Motor neuron (in vitro differentiated cells): ENCODE results near the gene PRSS36. TPM values are rescaled to one million over a fixed set of nuclear protein-coding genes. Genes with fewer than 3 reads are reported as not detected.
"Not testable (repeated sequence)": the region's sequence is repeated elsewhere in the genome, so short reads cannot be mapped to it uniquely, and the experiment has no call there.

Experiments used
- ATAC-seq, 8 experiments: fragments of 200-7000 bp; cut with Tn5 transposase; replicated peaks in 6 of 8; 2 replicates each; pipeline ENCODE4 v1.8.0; 2021; ENCODE audit warnings: mild to moderate bottlenecking in 8 of 8, moderate library complexity in 8 of 8
- H3K27ac ChIP-seq, 2 donors: fragments of 250-450 bp; sonication (Bioruptor Pico); 2 replicates each; pipeline ENCODE4 v1.9.0; 2021; ENCODE audit warnings: antibody characterized with exemption in 2 of 2, mild to moderate bottlenecking in 2 of 2, moderate library complexity in 1 of 2
- H3K4me1 ChIP-seq, 2 donors: fragments of 250-450 bp; sonication (Bioruptor Pico); replicated peaks in 1 of 2; 2 replicates each; pipeline ENCODE4 v1.6.1; 2021; ENCODE audit warnings: antibody characterized with exemption in 2 of 2, mild to moderate bottlenecking in 2 of 2, moderate library complexity in 1 of 2
- H3K4me3 ChIP-seq, 5 donors: fragments of 250-450 bp; sonication (Bioruptor Pico); 2 replicates each; pipeline ENCODE4 v1.9.0; 2021; ENCODE audit warnings: antibody characterized with exemption in 5 of 5, mild to moderate bottlenecking in 5 of 5, moderate library complexity in 4 of 5
- WGBS, 10 experiments: fragments of 450-650 bp; shearing (Covaris generic); methylation state at CpG; one replicate each; pipeline ENCODE4 v1.0.0; 2022; 5-methylcytosine and 5-hydroxymethylcytosine counted together
- in situ Hi-C, 9 experiments: fragments of 400-800 bp; cut with MboI; loops; one replicate each; pipeline ENCODE4 v1.15.0; 2021; ENCODE audit warnings: low sequenced_read_pairs in 9 of 9, low pct_unique_long_range_greater_than_20kb in 2 of 9; ENCODE audit not compliant: unreplicated experiment in 9 of 9
- total RNA-seq, 8 experiments: library from RNA; unstranded; fragments of 300-600 nt; gene quantifications; 2 replicates each; pipeline versions ENCODE4 v1.2.3 to v1.2.4, GENCODE V29; 2022

PRSS36 gene
- total RNA-seq, 8 experiments from 2014 or later: 0.36 to 3.8 (median 0.82) TPM

DNA sequence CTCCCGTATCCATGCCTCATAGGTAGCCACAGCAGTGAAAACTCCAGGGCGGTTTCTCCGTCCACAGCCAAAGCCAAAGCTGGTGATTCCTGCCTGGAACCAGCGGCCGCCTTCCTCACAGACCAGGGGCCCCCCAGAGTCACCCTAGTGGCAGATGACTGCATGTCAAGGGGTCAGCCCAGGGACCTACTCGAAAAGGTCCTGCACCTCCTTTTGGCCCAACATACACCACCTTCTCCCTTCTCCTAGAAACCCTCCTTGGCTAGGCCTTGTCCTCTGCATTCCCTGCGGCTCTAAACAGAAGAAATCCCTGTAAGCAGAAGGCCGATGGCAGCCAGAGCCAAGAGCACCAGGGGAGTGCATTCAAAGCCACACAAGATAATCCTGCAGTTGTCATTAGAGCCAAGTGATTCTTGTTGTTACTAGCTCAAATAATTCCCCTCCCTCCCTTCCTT, 6.1 kb downstream of the PRSS36 start:
- H3K27ac ChIP-seq: no peak overlapping the region
- peaks cover 6 to 7% of the 10 kb centered on the region in 2 donors for H3K4me1 ChIP-seq
- H3K4me3 ChIP-seq: no peak overlapping the region
- ATAC-seq: no peak
- in situ Hi-C loops: no loop called here
- 43 to 100% (median 90%) methylated on average over 1 to 5 of the region's 8 CpGs; no CpG with 5 or more reads in 5 of the 10 experiments for WGBS, 10 experiments

- Histone ChIP-seq H3K27ac (no peak overlapping the region), H3K4me1 (peaks cover 6 to 7% of the 10 kb centered on the region in 2 donors), H3K4me3 (peak overlapping the region in 3 of 5 donors; percentile 31 to 40 (median 39))
- no peak for ATAC-seq
- WGBS, 10 experiments: 100% methylated on average over 2 of the region's 22 CpGs; no CpG with 5 or more reads in 9 of the 10 experiments
- in situ Hi-C loops: no loop called here
These were observed 6.7 kb downstream of the PRSS36 start for GRCh38 chr16:31143011-31143693.

GRCh38 chr16:31142109-31143010, 7.5 kb downstream of the PRSS36 start:
- in situ Hi-C loops: no loop called here
- no CpG with 5 or more reads among the region's 89 CpGs for WGBS, 10 experiments
- peak overlapping the region; percentile 31 to 40 (median 37) for H3K4me3 ChIP-seq
- peak; percentile 80 to 93 (median 90) for ATAC-seq
- peak overlapping the region in 1 of 2 donors; percentile 30 for H3K27ac ChIP-seq
- peaks cover 6 to 7% of the 10 kb centered on the region in 2 donors for H3K4me1 ChIP-seq

DNA sequence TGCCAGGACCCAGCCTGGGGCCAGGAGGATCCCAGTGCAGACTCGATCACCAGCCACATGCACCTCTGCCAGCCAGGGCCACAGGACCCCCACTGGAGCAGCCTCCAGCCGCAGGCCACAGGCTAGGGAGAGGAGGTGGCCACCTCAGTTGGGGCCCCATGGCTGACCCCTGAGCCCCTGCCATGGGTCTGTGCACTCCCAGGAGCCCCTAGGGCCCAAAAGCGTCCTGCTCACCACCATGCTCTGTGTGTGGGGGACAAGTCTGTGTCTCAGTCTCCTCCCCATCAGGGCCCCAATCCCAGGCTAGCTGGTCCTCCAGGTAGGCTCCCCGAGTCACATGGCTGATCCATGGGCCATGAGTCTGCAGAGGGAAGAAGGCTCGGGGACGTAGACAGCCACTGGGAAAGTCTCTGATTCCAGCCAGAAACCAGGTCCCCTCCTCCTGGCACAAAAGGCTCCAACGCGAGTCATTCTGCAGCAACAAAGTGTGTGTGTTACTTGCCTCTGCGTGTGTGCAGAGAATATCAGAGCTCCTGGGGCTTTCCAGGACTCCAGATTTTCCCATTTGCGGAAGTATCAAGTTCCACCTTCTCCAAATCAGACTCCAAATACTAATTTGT, 8.3 kb downstream of the PRSS36 start:
- 7 to 47% (median 36%) methylated on average over 3 to 7 of the region's 10 CpGs; no CpG with 5 or more reads in 5 of the 10 experiments for WGBS, 10 experiments

GRCh38 chr16:31141071-31141469, 8.8 kb downstream of the PRSS36 start:
- H3K4me1 ChIP-seq, H3K27ac ChIP-seq, ATAC-seq, in situ Hi-C loops, H3K4me3 ChIP-seq: not testable (repeated sequence)
- 80 to 100% (median 90%) methylated on average over 1 to 2 of the region's 9 CpGs; no CpG with 5 or more reads in 5 of the 10 experiments for WGBS, 10 experiments

More for the DNA sequence above, 8.3 kb downstream of the PRSS36 start:
- Histone ChIP-seq H3K27ac (no peak overlapping the region), H3K4me3 (peak overlapping the region; percentile 22 to 40 (median 37)), H3K4me1 (peaks cover 6 to 7% of the 10 kb centered on the region in 2 donors)
- peak; percentile 3 to 27 (median 14) for ATAC-seq
- in situ Hi-C loops: no loop called here

DNA sequence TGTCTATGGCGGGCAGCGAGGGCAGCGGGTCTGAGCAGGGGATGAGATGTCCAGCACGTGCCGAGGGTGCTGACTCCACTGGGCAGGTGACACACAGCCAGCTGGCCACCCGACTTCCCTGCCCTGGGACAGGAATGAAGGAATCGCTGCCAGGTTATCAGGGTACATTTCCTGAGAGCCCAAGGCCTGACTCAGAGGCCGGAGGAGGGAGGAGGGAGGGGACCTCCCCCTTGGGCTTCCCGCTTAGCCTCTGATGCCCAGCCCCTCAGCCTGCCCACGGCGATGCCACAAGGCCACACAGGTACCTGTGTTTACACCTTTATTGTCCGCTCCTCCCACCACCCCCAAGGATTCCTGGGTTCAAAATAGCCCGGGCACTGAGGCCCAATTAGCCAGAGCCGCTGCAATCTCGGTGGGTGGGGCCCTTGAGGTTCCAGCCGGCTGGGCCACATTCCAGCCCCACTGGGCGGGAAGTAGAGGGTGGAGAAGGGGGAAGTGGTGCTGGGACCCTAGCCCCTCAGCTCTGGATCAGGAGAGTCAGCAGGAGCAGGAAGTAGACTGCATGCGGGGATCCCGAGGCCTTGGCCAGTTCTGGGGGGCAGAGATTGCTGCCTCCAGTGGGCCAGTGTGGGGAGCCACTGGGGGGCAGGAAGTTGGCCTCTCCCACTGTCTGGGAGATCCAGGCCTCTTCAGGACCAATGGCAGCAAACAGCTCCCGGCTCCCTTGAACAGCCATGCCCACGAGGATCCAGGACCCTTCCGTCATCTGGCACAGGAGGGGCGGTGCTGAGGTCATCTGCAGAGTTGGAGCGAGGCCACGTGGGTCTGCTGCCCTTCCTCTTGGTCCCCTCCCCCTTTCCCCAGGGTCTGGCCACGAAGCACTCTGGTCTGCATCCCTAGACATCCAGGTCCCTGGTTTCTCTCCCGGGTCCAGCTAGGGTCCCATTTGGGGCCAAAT, 11.0 kb downstream of the PRSS36 start:
- Histone ChIP-seq H3K27ac (no peak overlapping the region), H3K4me3 (no peak overlapping the region), H3K4me1 (peaks cover 22 to 26% of the 10 kb centered on the region in 2 donors)
- in situ Hi-C loops: no loop called here
- WGBS, 10 experiments: 58 to 89% (median 72%) methylated on average over 1 to 9 of the region's 27 CpGs; no CpG with 5 or more reads in 4 of the 10 experiments
- no peak for ATAC-seq

DNA sequence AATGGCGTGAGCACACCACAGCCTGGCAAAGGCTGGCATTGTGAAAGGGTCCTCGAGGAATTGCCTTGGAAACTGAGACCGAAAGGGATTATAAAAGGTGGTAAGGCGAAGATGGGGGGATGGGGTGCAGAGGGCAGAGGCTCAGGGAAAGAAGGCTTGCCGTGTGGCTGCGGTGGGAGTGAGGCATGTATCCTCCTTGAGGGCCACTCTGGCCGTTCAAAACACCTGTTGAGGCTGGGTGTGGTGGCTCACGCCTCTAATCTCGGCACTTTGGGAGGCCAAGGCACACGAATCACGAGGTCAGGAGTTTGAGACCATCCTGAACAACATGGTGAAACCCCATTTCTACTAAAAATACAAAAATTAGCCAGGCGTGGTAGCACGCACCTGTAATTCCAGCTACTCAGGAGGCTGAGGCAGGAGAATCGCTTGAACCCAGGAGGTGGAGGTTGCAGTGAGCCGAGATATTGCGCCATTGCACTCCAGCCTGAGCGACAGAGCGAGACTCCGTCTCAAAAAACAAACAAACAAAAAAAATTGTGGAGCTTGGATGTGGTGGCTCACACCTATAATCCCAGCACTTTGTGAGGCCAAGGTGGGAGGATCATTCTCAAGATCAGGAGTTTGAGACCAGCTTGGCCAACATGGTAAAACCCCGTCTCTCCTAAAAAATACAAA, 12.9 kb downstream of the PRSS36 start:
- 71 to 100% (median 85%) methylated on average over 3 to 18 of the region's 20 CpGs; no CpG with 5 or more reads in 1 of the 10 experiments for WGBS, 10 experiments
- in situ Hi-C loops, H3K27ac ChIP-seq, H3K4me3 ChIP-seq, ATAC-seq: not testable (repeated sequence)
- H3K4me1 ChIP-seq: peaks cover 26 to 31% of the 10 kb centered on the region in 2 donors

DNA sequence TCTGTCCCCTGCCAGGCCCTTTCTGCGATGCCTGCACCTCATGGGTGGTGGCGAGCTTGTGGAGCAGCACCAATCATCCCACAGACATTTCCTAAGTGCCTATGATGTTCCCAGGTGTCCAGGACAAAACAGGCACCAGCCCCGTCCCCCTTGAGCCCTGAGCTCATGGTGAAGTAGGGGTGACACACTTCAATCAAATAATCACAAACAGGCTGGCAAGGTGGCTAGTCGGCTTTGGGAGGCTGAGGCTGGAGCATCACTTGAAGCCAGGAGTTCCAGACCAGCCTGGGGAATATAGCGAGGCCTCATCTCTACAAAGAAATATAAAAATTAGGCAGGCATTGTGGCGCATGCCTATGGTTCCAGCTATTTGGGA, 13.6 kb downstream of the PRSS36 start:
- peaks cover 20 to 26% of the 10 kb centered on the region in 2 donors for H3K4me1 ChIP-seq
- in situ Hi-C loops: no loop called here
- WGBS, 10 experiments: 50 to 100% (median 85%) methylated on average over 1 to 4 of the region's 6 CpGs; no CpG with 5 or more reads in 1 of the 10 experiments
- ATAC-seq: no peak
- H3K4me3 ChIP-seq: no peak overlapping the region
- no peak overlapping the region for H3K27ac ChIP-seq

GRCh38 chr16:31135535-31136286, 14.2 kb downstream of the PRSS36 start, which contains the start of gene PRSS8:
TSS of gene PRSS8 (minus strand) at chr16:31135727. CDS start at chr16:31135498, 229 bp downstream.
- Histone ChIP-seq H3K4me3 (no peak within 1 kb of the TSS), H3K27ac (no peak within 1 kb of the TSS), H3K4me1 (peaks cover 19 to 25% of the 10 kb centered on the region in 2 donors)
- WGBS, 10 experiments: 47 to 100% (median 70%) methylated on average over 1 to 4 of the region's 22 CpGs; no CpG with 5 or more reads in 6 of the 10 experiments
- in situ Hi-C loops: no loop called here
- ATAC-seq: peak; percentile 15 to 53 (median 38)

DNA sequence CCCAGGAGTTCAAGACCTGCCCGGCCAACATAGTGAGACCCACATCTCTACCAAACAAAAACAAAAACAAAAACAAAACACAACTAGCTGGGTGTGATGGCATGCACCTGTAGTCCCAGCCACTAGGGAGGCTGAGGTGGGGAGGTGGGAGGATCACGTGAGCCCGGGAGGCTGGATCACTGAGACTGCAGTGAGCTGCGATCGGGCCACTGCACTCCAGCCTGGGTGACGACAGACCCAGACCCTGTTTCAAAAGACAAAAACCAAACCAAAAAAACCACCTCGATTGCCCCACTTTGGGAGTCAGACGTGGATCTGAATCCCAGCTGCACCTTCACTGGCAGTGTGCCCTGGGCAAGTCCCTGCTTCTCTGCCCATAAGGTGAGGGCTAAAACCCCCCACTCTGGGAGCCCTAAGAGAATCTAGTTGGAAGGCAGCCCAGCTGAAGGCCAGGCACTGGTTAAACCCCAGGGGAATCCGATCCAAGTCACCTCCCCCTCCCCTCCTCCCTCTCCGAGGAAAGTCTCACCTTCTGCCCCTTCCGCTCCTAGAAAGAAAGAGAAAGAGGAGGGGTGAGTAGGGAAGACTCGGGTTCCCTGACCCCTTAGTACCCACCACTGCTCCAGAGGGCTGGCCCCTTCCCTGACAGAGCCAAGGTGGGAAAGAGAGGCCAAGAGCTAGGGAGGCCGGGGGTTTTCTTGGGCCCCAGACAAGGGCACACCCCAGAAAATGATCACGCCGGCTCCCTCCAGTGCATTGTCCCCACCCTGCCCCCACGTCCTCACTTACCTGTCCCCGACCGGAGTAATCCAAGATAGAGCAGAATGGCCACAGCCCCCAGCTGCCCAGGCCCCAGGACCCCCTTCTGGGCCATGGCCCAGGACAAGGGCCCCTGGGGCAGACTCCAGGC, 15.0 kb downstream of the PRSS36 start:
- Histone ChIP-seq H3K4me3 (no peak overlapping the region), H3K4me1 (peaks cover 19 to 25% of the 10 kb centered on the region in 2 donors), H3K27ac (no peak overlapping the region)
- in situ Hi-C loops: no loop called here
- 0 to 52% (median 10%) methylated on average over 1 to 10 of the region's 18 CpGs; no CpG with 5 or more reads in 6 of the 10 experiments for WGBS, 10 experiments
- ATAC-seq: peak in 6 of 8 experiments; percentile 2 to 33 (median 20)
